Erythroblast (primary cell): ENCODE measurements around the gene SLC52A3.

Experiments
- GATA1 ChIP-seq: IDR thresholded peaks from 2 replicates; pipeline ENCODE4 v1.6.1; 2011; ENCODE audit warnings: low read depth, mild to moderate bottlenecking, control low read depth, low read length, moderate library complexity
- POLR2A ChIP-seq: IDR thresholded peaks from 2 replicates; pipeline ENCODE4 v1.6.1; 2011; ENCODE audit warnings: mild to moderate bottlenecking, low read length

GRCh38 chr20:755941-756340 is 12.4 kb downstream of the SLC52A3 start:
- TF ChIP-seq POLR2A (no peak), GATA1 (no peak)
